NCI-H1694 treated with DMSO at 0.1 percent for 48 hours (cell line): Measurements from ENCODE around the gene CDKAL1.
"Not testable (repeated sequence)": the region's sequence is repeated elsewhere in the genome, so short reads cannot be mapped to it uniquely, and the experiment has no call there.

Source experiments
- DNase-seq: peaks from one replicate; lab custom pipeline; 2025; lab: John Stamatoyannopoulos, UW

CDKAL1 gene

GRCh38 chr6:21214738-21215448, 680.6 kb downstream of the CDKAL1 start:
- DNase-seq = no peak

GRCh38 chr6:21219241-21219640, 685.0 kb downstream of the CDKAL1 start:
- DNase-seq = no peak

- no peak for DNase-seq
Observed at GRCh38 chr6:21219856-21220255, 685.6 kb downstream of the CDKAL1 start.

GRCh38 chr6:21220271-21220987, 686.2 kb downstream of the CDKAL1 start:
- no peak for DNase-seq

- no peak for DNase-seq
Observed at GRCh38 chr6:21222656-21223055, 688.4 kb downstream of the CDKAL1 start.

GRCh38 chr6:21225912-21226311, 691.7 kb downstream of the CDKAL1 start:
- no peak for DNase-seq

GRCh38 chr6:21227486-21227885, 693.2 kb downstream of the CDKAL1 start:
- DNase-seq = no peak

GRCh38 chr6:21228411-21228810, 694.2 kb downstream of the CDKAL1 start:
- DNase-seq = no peak

DNA sequence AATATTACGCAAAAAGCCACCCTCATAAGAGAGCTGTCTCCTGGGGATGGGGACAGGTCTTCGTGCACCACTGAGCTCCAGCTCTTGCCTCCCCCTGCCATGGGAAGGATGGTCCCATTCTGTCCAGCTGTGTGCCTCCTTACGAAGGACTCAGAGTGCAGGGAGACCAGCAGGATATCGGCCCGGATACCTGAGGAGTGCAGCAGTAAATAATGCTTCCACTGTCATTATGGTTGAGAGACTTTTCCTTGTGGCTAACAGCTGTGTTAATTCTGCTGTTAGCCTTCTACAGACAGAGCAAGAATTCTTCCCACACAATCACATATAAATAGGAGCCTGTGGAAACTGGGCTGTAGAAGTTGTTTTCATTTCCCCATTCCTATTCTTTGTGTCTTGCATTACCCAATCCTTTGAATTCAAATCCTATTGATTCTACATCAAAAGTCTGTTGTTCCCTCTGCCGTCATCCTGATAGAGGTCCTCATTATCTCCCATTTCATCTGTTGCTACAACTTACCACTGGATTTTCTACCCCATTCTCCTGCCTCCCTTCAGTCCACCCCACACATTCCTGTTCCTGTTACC, 694.7 kb downstream of the CDKAL1 start:
- DNase-seq = no peak

DNA sequence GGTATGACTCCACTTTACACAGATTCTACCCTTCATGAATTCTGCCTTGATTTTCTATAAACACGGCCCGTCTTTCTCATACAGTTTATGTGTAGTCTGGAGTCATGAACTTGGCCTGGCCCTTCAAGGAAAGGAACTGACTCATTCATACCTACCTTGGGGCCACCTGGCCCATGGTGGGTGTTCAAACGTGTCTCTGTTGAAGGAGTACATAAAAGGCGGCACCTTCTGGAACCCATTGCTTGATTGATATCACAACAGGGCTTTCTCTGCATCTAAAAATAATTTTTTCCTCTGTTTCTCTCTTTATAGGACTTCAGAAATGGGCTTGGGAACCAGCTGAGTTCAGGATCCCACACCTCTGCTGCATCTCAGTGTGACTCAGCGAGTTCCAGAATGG, 696.3 kb downstream of the CDKAL1 start:
- DNase-seq = no peak

DNA sequence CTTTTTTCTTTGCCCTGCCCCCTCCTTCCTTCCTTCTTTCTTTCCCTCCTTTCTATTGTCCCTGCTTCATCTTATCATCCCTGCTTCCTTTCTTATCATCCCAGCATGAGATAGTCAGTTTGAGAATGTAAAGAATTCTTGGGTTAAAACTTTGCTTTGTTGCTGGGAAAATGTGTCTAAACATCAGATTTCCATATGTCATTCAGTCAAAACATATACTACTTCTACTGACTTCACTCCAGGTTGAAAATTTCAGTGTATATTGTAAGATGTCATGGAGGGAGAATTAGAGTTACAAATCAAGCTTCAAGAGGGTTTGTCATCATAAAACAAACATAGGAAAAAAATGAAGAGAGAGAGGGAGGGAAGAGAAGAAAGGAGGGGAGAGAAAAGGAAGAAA, 700.9 kb downstream of the CDKAL1 start:
- no peak for DNase-seq

DNA sequence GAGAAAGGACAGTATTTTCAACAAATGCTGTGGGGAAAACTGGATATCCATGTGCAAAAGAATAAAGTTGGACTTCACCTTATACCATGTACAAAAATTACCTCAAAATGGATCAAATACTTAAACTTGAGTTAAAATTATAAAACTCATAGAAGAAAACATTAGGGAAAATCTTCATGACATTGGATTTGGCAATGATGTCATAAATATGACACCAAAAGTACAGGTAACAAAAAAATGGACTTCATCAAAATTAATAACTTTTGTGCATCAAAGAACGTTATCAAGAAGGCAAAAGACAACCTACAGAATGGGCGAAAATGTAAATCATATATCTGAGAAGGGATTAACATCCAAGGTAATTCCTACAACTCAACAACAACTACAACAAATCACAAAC, 704.0 kb downstream of the CDKAL1 start:
- DNase-seq = no peak

DNA sequence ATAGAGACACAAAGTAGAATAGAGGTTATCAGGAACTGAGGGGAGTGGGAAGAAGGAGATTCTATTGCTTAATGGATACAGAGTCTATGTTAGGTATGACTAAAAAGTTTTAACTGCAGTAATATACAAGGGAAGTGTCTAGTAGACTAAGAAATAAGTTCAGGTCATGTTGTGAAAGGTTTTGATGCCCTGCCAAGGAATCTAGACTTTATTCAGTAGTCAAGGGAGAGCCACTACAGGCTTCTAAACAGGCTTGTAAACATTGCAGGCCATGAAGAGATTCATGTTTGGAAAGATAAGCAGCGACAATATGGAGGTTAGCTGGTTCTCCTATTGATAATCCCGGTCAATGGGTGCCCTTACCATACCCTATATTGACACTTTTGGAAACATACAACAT, 706.5 kb downstream of the CDKAL1 start:
- DNase-seq = no peak

DNA sequence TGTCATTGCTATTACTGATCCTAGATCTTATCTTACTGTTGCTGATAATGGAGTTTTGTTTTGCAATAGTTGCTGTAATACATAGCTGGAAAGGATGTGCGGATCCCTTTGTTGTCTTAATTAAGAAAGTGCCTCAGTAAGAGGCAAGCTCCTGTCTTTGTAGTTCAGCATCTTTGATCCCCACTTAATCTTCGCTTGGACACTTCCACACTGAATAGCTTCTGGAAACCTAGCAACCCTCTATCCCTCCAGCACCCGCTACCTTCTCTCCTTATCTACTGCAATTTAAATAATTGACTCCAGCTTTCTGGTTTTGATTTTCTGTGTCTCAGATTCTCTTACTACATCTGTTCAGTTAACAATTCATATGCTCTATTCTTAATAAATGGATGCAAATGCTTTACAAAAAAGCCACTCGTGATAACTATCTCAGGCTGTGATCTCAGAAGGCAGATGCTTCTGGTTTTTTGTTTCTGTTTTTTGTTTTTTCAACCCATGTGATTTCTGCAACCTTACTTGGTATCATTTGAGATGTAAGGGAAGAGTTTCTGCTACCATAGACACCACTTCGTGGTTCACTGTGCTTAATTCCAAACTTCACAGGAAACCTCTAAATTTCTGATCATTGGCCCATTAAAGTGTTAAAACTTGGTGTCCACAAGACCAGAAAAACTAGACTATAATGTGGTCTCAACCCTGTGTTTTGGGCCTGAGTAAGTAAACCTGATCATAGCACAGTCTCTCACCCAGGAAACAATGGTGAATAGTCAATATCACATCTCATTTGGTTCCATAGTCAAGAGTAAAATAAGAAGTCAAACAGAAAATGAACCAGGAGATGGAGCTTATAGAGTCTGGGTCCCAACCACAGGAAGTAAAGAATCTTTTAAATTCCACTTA, 707.2 kb downstream of the CDKAL1 start:
- no peak for DNase-seq

DNA sequence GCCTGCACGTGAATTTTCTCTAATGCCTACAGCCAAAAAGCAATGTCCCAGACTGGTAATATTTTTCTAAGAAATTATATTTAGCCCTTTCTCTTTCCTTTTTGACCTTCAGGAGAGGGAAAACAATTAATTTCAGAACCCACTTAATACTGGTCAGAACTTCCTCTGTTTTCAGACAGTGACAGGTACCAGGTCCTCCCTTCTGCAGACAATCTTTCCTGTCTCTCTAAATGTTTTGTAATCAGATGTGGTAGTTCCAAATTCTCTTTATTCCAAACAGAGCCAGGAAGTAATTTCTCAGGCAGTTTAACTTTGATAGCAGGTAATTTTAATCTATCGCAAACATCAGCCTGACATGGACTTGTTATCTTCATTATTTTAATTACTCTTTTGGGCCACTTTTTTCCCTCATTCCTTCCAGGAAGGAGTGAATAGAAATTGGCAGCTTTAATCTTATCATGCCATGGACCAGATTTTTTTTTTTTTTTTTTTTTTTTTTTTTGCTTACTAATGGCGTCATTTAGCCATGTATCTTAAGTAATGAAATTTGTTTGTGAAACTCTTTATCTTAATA, 710.7 kb downstream of the CDKAL1 start:
- DNase-seq = no peak

DNA sequence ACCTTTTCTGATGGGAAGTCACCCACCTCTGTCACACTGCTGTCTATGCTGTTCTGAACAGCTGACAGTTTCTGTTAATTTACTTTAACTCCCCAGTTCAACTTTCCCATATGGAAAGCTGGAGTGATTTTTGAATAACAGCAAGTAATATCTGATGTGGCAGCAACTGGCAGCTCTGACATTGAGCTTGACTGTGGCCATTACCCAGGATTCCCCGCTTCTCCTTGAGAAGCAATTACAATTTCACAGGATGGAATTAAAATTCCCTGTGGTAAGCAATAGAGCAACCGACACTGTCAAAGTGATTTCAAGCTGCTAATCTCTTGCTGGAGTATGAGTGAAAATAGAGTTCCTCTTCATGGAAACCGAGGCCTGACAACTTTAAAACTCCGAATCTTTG, 711.2 kb downstream of the CDKAL1 start:
- DNase-seq = no peak

GRCh38 chr6:21246075-21246474, 711.8 kb downstream of the CDKAL1 start:
- DNase-seq = no peak

GRCh38 chr6:21254460-21254859, 720.2 kb downstream of the CDKAL1 start:
- DNase-seq = not testable (repeated sequence)

DNA sequence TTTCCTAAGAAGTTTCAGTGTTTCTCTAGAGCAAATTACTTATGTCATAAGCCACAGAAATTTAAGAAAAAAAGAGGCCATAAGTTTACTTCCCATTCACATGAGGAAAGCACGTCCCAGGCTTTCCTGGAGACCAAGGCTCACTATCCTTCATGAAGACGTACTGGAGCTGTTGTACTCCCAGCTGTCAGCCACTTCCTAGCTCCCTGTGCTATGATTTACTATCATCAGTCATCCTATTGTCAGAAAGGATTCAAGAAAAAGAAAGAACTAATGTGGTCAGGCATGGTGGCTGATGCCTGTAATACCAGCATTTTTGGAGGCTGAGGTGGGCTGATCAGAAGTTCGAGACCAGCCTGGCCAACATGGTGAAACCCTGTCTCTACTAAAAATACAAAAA, 721.9 kb downstream of the CDKAL1 start:
- no peak for DNase-seq

- DNase-seq = no peak
Observed at GRCh38 chr6:21257125-21257524, 722.9 kb downstream of the CDKAL1 start.

DNA sequence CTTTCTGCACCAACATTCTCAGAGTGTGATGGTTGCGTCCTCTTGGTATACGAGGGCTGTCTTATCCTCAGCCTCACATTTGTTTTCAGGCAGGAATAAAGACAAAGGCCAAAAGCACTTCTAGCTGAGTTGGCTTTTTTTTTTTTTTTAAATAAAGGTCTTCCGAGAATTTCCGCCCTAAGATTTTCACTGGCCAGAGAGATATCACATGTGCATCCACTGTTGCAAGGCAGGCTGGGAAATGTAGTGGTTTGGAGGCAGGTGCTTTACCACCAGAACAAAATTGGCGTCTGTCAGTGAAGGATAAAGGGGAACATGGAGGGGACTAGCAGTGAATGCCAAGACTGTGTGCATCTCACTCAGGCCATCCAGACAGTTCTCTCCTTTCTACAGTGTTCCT, 724.4 kb downstream of the CDKAL1 start:
- DNase-seq = no peak

- no peak for DNase-seq
Observed at GRCh38 chr6:21259660-21260059, 725.4 kb downstream of the CDKAL1 start.
